HepG2 (cell line): ENCODE measurements around the gene CHRNB1. TPM values are rescaled to one million over a fixed set of nuclear protein-coding genes. Genes with fewer than 3 reads are reported as not detected.

Source experiments
- ATAC-seq: fragments of 200-7000 bp; cut with Tn5 transposase; 3 replicates; pipeline ENCODE4 v1.9.1; 2020; ENCODE audit warnings: mild to moderate bottlenecking, moderate library complexity
- BruUV-seq: library from RNA; stranded (reverse); fragments of 400-500 nt; replicated peaks from 2 replicates; lab custom pipeline; 2021; lab: Mats Ljungman, UMichigan
- CTCF ChIA-PET: fragments of 300-600 bp; formaldehyde crosslinking; extraction: SDS; loops from one replicate; lab custom pipeline; 2021; ENCODE audit warnings: low total read pairs, inconsistent platforms, low intra/inter-chr PET ratio; lab: Yijun Ruan, JAX
- POLR2A ChIA-PET: fragments of 350-600 bp; sonication (Branson Sonifier 250); formaldehyde crosslinking; loops from one replicate; lab custom pipeline; 2020; ENCODE audit warnings: antibody characterized with exemption, inconsistent platforms; lab: Yijun Ruan, JAX
- DNase-seq: peaks from one replicate; pipeline ENCODE4 v3.0.0-alpha.2; 2015; ENCODE audit warnings: low spot score
- FAIRE-seq: peaks from 3 replicates; lab custom pipeline; 2011; peaks lifted over from hg19 to GRCh38; lab: Jason Lieb, UNC
- H2AFZ ChIP-seq: one replicate; pipeline ENCODE4 v1.6.1; 2011; ENCODE audit warnings: low read length, inconsistent platforms
- H3K27ac ChIP-seq: fragments of 300-600 bp; 3 replicates; pipeline ENCODE4 v1.8.0; 2011; ENCODE audit warnings: mixed run types, mild to moderate bottlenecking, mixed read lengths, low read length, inconsistent platforms; ENCODE audit not compliant: insufficient read depth; ENCODE audit errors: extremely low read length
- H3K27me3 ChIP-seq, 2 experiments: fragments of 200-600 bp in 1 of 2; 2 replicates in 1 of 2; 3 replicates in 1 of 2; pipeline versions ENCODE4 v1.6.0 to v1.8.0; 2011; ENCODE audit warnings: low read length in 2 of 2, mild to moderate bottlenecking in 2 of 2, moderate library complexity in 2 of 2, inconsistent platforms in 1 of 2; ENCODE audit not compliant: insufficient read depth in 2 of 2, control insufficient read depth in 1 of 2
- H3K36me3 ChIP-seq, 2 experiments: fragments of 200-600 bp in 1 of 2; replicated peaks in 1 of 2; 2 replicates in 1 of 2; 3 replicates in 1 of 2; pipeline versions ENCODE4 v1.5.1 to v1.8.0; 2011; ENCODE audit warnings: low read length in 2 of 2, inconsistent platforms in 1 of 2; ENCODE audit not compliant: insufficient read depth in 2 of 2, control insufficient read depth in 1 of 2
- H3K4me1 ChIP-seq: 2 replicates; pipeline ENCODE4 v1.5.1; 2012; ENCODE audit warnings: low read length, inconsistent platforms; ENCODE audit not compliant: insufficient read depth
- H3K4me2 ChIP-seq: 2 replicates; pipeline ENCODE4 v1.6.0; 2011; ENCODE audit warnings: low read depth, low read length, inconsistent platforms
- H3K4me3 ChIP-seq, 3 experiments: fragments of 200-600 bp in 1 of 3; sonication (generic), shearing (Covaris generic) in 1 of 3; replicated peaks in 1 of 3; 2 replicates each; pipeline ENCODE4 v1.5.1; 2011 to 2016; ENCODE audit warnings: low read length in 3 of 3, inconsistent platforms in 2 of 3, low read depth in 2 of 3, mild to moderate bottlenecking in 2 of 3, control low read depth in 1 of 3, mixed read lengths in 1 of 3; ENCODE audit not compliant: insufficient read depth in 1 of 3
- H3K79me2 ChIP-seq: one replicate; pipeline ENCODE4 v1.6.1; 2011; ENCODE audit warnings: low read length, inconsistent platforms; ENCODE audit not compliant: insufficient read depth
- H3K9ac ChIP-seq: 2 replicates; pipeline ENCODE4 v1.6.0; 2011; ENCODE audit warnings: mild to moderate bottlenecking, low read depth, low read length, inconsistent platforms; ENCODE audit not compliant: insufficient read depth
- H3K9me3 ChIP-seq: 2 replicates; pipeline ENCODE4 v1.5.1; 2012; ENCODE audit warnings: mild to moderate bottlenecking, low read length
- H4K20me1 ChIP-seq: 2 replicates; pipeline ENCODE4 v1.6.0; 2011; ENCODE audit warnings: inconsistent platforms, mild to moderate bottlenecking, low read length, moderate library complexity; ENCODE audit not compliant: insufficient read depth
- ELF3 ChIP-seq: IDR thresholded peaks from 2 replicates; pipeline ENCODE4 v1.6.1; 2016; ENCODE audit warnings: missing genetic modification reagents, missing compliant biosample characterization
- EZH2 ChIP-seq: conservative IDR thresholded peaks from 2 replicates; pipeline ENCODE4 v1.6.1; 2012; ENCODE audit warnings: mild to moderate bottlenecking, low read depth, low read length, moderate library complexity
- ZMYM3 ChIP-seq: sonication (generic); formaldehyde crosslinking; IDR thresholded peaks from 2 replicates; pipeline ENCODE4 v1.5.1; 2020; ENCODE audit warnings: mild to moderate bottlenecking, missing genetic modification reagents
- WGBS: methylation state at CpG from one replicate; pipeline ENCODE4 v1.1.6; 2017; ENCODE audit warnings: low lambda C conversion rate; 5-methylcytosine and 5-hydroxymethylcytosine counted together
- in situ Hi-C: cut with HindIII; loops from 2 replicates; pipeline ENCODE4 v1.10.0; 2017; ENCODE audit warnings: low pct_unique_long_range_greater_than_20kb; ENCODE audit not compliant: extremely low pct_ligation_motif_present
- intact Hi-C: fragments of 100-400 bp; cut with micrococcal nuclease; formaldehyde crosslinking; loops from one replicate; pipeline ENCODE4 v1.10.0; 2022; ENCODE audit not compliant: unreplicated experiment
- polyA plus RNA-seq, 8 experiments: library from polyadenylated mRNA; depleted of rRNA in 3 of 8; stranded (reverse) in 7 of 8; unstranded in 1 of 8; fragments of >200 nt; fragmentation: Illumina TruSeq in 4 of 8; extraction: Trizol in 4 of 8; gene quantifications; 2 replicates each; pipeline versions ENCODE4 v1.2.1 to v1.2.3, GENCODE V29; 2011 to 2016; ENCODE audit warnings: low read depth in 4 of 8, missing spikeins in 1 of 8, mixed read lengths in 1 of 8; ENCODE audit not compliant: insufficient read depth in 1 of 8
- total RNA-seq, 5 experiments: library from RNA; depleted of rRNA; stranded (reverse); fragments of >200 nt; fragmentation: Illumina TruSeq; extraction: Trizol; gene quantifications; 2 replicates each; pipeline ENCODE4 v1.2.3, GENCODE V29; 2016; ENCODE audit warnings: low read depth in 1 of 5
- TF ChIP-seq, protein P1 (sequence below): sonication (generic); formaldehyde crosslinking; IDR thresholded peaks from 2 replicates; pipeline ENCODE4 v1.4.0; 2020; ENCODE audit warnings: mild to moderate bottlenecking, missing genetic modification reagents
- TF ChIP-seq, protein P2 (sequence below): sonication (generic); formaldehyde crosslinking; IDR thresholded peaks from 2 replicates; pipeline ENCODE4 v1.4.0; 2020; ENCODE audit warnings: mild to moderate bottlenecking, low read depth, missing genetic modification reagents
- TF ChIP-seq, protein P3 (sequence below): sonication (generic); formaldehyde crosslinking; IDR thresholded peaks from 2 replicates; pipeline ENCODE4 v1.8.0; 2022; ENCODE audit warnings: mild to moderate bottlenecking, missing genetic modification reagents, borderline replicate concordance
- TF ChIP-seq, protein P4 (sequence below): sonication (generic); formaldehyde crosslinking; IDR thresholded peaks from 2 replicates; pipeline ENCODE4 v1.5.0; 2020; ENCODE audit warnings: missing genetic modification reagents, mild to moderate bottlenecking, borderline replicate concordance
- TF ChIP-seq, protein P5 (sequence below): IDR thresholded peaks from 2 replicates; pipeline ENCODE4 v1.6.1; 2018; ENCODE audit warnings: missing genetic modification reagents, mild to moderate bottlenecking, missing compliant biosample characterization
- TF ChIP-seq, protein P6 (sequence below): sonication (generic); formaldehyde crosslinking; IDR thresholded peaks from 2 replicates; pipeline ENCODE4 v1.5.0; 2020; ENCODE audit warnings: missing genetic modification reagents

The CHRNB1 gene
- total and polyA plus RNA-seq, 2 of the 13 experiments (the other 11 are each of a cell fraction or from before 2014, with no cell fraction given) = 5.4 to 33.7 TPM

DNA sequence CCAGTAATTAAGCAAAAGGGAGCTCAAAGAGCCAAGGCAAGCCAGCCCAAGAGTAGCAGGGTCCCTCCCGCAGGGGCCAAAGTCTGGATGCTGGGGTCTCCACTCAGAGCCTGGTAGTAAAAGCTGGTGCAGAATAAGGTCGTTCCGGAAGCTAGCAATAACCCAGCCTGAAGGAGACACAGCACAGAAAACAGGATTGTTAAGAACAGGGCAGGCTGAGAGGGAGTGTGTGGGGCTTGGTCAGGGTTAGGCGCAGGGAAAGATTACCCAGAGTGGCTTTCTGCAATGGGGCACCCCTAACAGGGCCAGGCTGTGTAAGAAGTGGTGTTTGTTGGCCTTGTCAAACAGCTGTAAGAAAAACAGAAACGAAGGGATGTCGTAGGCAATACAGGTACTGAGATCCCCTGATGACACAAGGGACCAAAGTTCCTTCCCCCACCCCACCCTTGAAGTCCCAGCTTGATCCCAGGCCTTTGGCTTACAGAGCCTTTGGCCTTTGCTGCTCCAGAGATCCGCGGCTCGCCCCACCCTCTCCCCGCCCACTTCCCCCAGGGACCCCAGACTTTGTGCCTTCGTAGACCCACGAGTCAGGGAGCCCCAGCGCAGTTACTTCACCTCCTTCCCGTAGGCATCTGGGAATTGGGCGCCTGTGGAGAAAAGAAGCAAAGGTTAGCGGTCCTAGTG lies 41.7 kb upstream of the CHRNB1 start (continued):
- TF ChIP-seq, protein P1, sequence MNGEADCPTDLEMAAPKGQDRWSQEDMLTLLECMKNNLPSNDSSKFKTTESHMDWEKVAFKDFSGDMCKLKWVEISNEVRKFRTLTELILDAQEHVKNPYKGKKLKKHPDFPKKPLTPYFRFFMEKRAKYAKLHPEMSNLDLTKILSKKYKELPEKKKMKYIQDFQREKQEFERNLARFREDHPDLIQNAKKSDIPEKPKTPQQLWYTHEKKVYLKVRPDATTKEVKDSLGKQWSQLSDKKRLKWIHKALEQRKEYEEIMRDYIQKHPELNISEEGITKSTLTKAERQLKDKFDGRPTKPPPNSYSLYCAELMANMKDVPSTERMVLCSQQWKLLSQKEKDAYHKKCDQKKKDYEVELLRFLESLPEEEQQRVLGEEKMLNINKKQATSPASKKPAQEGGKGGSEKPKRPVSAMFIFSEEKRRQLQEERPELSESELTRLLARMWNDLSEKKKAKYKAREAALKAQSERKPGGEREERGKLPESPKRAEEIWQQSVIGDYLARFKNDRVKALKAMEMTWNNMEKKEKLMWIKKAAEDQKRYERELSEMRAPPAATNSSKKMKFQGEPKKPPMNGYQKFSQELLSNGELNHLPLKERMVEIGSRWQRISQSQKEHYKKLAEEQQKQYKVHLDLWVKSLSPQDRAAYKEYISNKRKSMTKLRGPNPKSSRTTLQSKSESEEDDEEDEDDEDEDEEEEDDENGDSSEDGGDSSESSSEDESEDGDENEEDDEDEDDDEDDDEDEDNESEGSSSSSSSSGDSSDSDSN (CRISPR knock-in tag) = peak; percentile 61
- TF ChIP-seq EZH2 (no peak), ZMYM3 (CRISPR knock-in tag) (no peak)
- TF ChIP-seq, protein P2, sequence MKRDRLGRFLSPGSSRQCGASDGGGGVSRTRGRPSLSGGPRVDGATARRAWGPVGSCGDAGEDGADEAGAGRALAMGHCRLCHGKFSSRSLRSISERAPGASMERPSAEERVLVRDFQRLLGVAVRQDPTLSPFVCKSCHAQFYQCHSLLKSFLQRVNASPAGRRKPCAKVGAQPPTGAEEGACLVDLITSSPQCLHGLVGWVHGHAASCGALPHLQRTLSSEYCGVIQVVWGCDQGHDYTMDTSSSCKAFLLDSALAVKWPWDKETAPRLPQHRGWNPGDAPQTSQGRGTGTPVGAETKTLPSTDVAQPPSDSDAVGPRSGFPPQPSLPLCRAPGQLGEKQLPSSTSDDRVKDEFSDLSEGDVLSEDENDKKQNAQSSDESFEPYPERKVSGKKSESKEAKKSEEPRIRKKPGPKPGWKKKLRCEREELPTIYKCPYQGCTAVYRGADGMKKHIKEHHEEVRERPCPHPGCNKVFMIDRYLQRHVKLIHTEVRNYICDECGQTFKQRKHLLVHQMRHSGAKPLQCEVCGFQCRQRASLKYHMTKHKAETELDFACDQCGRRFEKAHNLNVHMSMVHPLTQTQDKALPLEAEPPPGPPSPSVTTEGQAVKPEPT (CRISPR knock-in tag) = no peak
- TF ChIP-seq, protein P3, sequence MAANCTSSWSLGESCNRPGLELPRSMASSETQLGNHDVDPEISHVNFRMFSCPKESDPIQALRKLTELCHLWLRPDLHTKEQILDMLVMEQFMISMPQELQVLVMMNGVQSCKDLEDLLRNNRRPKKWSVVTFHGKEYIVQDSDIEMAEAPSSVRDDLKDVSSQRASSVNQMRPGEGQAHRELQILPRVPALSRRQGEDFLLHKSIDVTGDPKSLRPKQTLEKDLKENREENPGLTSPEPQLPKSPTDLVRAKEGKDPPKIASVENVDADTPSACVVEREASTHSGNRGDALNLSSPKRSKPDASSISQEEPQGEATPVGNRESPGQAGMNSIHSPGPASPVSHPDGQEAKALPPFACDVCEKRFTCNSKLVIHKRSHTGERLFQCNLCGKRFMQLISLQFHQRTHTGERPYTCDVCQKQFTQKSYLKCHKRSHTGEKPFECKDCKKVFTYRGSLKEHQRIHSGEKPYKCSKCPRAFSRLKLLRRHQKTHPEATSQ (CRISPR knock-in tag) = no peak

DNA sequence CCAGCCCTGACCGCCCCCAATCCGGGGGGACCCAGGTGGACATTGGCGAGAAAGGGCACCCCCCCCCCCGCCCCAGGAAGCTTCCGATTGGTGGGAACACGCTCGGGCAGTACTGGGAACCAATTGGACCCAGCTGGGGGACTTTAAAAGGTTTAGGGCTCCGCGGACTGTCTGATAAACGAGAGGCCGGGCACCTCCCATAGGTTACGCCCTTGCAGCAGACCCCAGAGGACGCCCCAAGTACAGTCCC lies 41.2 kb upstream of the CHRNB1 start:
- H3K9me3 ChIP-seq = no peaks in the 10 kb centered on the region
- peak overlapping the region; percentile 90 for H3K9ac ChIP-seq
- DNase-seq = peak; percentile 79
- WGBS = no CpG with 5 or more reads among the region's 13 CpGs
- H3K27ac ChIP-seq = peak overlapping the region; percentile 99
- no TSS peak for BruUV-seq
- CTCF ChIA-PET = no interaction called here
- peak overlapping the region; percentile 100 for H3K4me2 ChIP-seq
- peak; percentile 63 for ATAC-seq
- no peaks in the 10 kb centered on the region; a peak in 2 of 5 replicates for H3K27me3 ChIP-seq
- POLR2A ChIA-PET = interaction anchor here (0.7 to 3.3 kb wide), 50 partner anchors 9 to 439 kb away, joined by 3 to 76 read pairs (median 5); partner anchors contain the start of genes ASGR2, CD68, CHRNB1 and DVL2
- H2AFZ ChIP-seq = no peak overlapping the region
- peak overlapping the region; percentile 76 to 95 (median 80); a peak in 5 of 6 replicates for H3K4me3 ChIP-seq
- no peak for FAIRE-seq
- H3K79me2 ChIP-seq = peaks cover 4% of the 10 kb centered on the region
- intact Hi-C loops (loop anchor here (5.0 kb wide), 2 partner anchors 46 to 79 kb away; partner anchors contain the start of genes POLR2A, SLC35G6 and TMEM95), in situ Hi-C loops (no loop called here)
- no peaks in the 10 kb centered on the region for H4K20me1 ChIP-seq
- no peaks in the 10 kb centered on the region for H3K36me3 ChIP-seq
- H3K4me1 ChIP-seq = peaks cover 18% of the 10 kb centered on the region
- TF ChIP-seq, protein P1 (CRISPR knock-in tag) = peak; percentile 66; the same call in 1 of the 2 replicates
- TF ChIP-seq, protein P4, sequence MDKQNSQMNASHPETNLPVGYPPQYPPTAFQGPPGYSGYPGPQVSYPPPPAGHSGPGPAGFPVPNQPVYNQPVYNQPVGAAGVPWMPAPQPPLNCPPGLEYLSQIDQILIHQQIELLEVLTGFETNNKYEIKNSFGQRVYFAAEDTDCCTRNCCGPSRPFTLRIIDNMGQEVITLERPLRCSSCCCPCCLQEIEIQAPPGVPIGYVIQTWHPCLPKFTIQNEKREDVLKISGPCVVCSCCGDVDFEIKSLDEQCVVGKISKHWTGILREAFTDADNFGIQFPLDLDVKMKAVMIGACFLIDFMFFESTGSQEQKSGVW = peak; percentile 51; the same call in 1 of the 2 replicates
- TF ChIP-seq, protein P5, sequence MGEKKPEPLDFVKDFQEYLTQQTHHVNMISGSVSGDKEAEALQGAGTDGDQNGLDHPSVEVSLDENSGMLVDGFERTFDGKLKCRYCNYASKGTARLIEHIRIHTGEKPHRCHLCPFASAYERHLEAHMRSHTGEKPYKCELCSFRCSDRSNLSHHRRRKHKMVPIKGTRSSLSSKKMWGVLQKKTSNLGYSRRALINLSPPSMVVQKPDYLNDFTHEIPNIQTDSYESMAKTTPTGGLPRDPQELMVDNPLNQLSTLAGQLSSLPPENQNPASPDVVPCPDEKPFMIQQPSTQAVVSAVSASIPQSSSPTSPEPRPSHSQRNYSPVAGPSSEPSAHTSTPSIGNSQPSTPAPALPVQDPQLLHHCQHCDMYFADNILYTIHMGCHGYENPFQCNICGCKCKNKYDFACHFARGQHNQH (CRISPR knock-in tag) = 0 out of 2 replicates have a peak, but pooled peaks have one; percentile 10
- no peak for TF ChIP-seq ELF3 (CRISPR knock-in tag)
- TF ChIP-seq, protein P6, sequence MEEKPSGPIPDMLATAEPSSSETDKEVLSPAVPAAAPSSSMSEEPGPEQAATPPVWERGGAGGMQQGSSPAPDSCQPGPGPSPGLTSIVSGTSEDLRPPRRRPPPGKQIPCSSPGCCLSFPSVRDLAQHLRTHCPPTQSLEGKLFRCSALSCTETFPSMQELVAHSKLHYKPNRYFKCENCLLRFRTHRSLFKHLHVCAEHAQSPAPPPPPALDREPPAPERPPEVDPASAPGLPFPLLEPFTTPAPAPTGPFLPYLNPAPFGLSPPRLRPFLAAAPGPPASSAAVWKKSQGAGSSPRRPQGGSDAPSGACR (CRISPR knock-in tag) = 0 out of 2 replicates have a peak, but pooled peaks have one; percentile 70
